DND-41 (cell line): ENCODE data around the gene PITPNM3.

Experiments
- ATAC-seq: fragments of 200-7000 bp; cut with Tn5 transposase; 3 replicates; pipeline ENCODE4 v1.9.1; 2021; ENCODE audit warnings: low read depth; ENCODE audit not compliant: insufficient read depth
- DNase-seq: peaks from one replicate; pipeline ENCODE4 v3.0.0-alpha.2; 2020
- H2AFZ ChIP-seq: 2 replicates; pipeline ENCODE4 v1.6.0; 2012; ENCODE audit warnings: low read depth, low read length
- H3K27ac ChIP-seq: 2 replicates; pipeline ENCODE4 v1.5.1; 2012; ENCODE audit warnings: low read length, inconsistent platforms
- H3K27me3 ChIP-seq: fragments of 200-600 bp; sonication (generic); 2 replicates; pipeline ENCODE4 v1.6.0; 2012; ENCODE audit warnings: low read length, mild to moderate bottlenecking, inconsistent platforms; ENCODE audit not compliant: insufficient read depth, poor library complexity
- H3K36me3 ChIP-seq: 2 replicates; pipeline ENCODE4 v1.5.1; 2012; ENCODE audit warnings: low read length, inconsistent platforms; ENCODE audit not compliant: insufficient read depth
- H3K4me1 ChIP-seq: 2 replicates; pipeline ENCODE4 v1.5.1; 2012; ENCODE audit warnings: mild to moderate bottlenecking, low read length; ENCODE audit not compliant: insufficient read depth
- H3K4me2 ChIP-seq: 2 replicates; pipeline ENCODE4 v1.6.0; 2012; ENCODE audit warnings: mild to moderate bottlenecking, moderate library complexity, low read length, inconsistent platforms; ENCODE audit not compliant: insufficient read depth
- H3K4me3 ChIP-seq, 2 experiments: fragments of 200-600 bp in 1 of 2; shearing (Covaris generic) in 1 of 2; 2 replicates each; pipeline ENCODE4 v1.5.1; 2012 to 2016; ENCODE audit warnings: inconsistent platforms in 2 of 2, low read length in 2 of 2, mild to moderate bottlenecking in 2 of 2, low read depth in 1 of 2, moderate library complexity in 1 of 2
- H3K79me2 ChIP-seq: 2 replicates; pipeline ENCODE4 v1.6.0; 2012; ENCODE audit warnings: low read length, inconsistent platforms; ENCODE audit not compliant: insufficient read depth
- H3K9ac ChIP-seq: 2 replicates; pipeline ENCODE4 v1.6.0; 2012; ENCODE audit warnings: low read depth, mild to moderate bottlenecking, inconsistent platforms, low read length, moderate library complexity
- H3K9me3 ChIP-seq: 2 replicates; pipeline ENCODE4 v1.5.1; 2012; ENCODE audit warnings: low read length, moderate library complexity, mild to moderate bottlenecking, inconsistent platforms; ENCODE audit not compliant: insufficient read depth, severe bottlenecking
- H4K20me1 ChIP-seq: 2 replicates; pipeline ENCODE4 v1.6.0; 2012; ENCODE audit warnings: low read length; ENCODE audit not compliant: insufficient read depth
- EZH2 ChIP-seq: IDR thresholded peaks from 3 replicates; pipeline ENCODE4 v1.6.1; 2012; ENCODE audit warnings: borderline replicate concordance, low read depth, mild to moderate bottlenecking, moderate library complexity, low read length, inconsistent platforms; ENCODE audit not compliant: severe bottlenecking
- TF ChIP-seq, protein P1 (sequence below): IDR thresholded peaks from 2 replicates; pipeline ENCODE4 v1.5.1; 2012; ENCODE audit warnings: borderline replicate concordance, low read length, moderate library complexity, mild to moderate bottlenecking; ENCODE audit not compliant: poor library complexity, severe bottlenecking; ENCODE audit errors: extremely low read depth

Gene PITPNM3

GRCh38 chr17:6577686-6578263 is 21.4 kb upstream of the PITPNM3 start:
- H3K4me1 ChIP-seq: no peaks in the 10 kb centered on the region
- H3K9me3 ChIP-seq: no peaks in the 10 kb centered on the region
- no peak overlapping the region for H2AFZ ChIP-seq
- no peak for ATAC-seq
- peaks cover 26% of the 10 kb centered on the region for H3K36me3 ChIP-seq
- no peak for TF ChIP-seq EZH2
- TF ChIP-seq, protein P1, sequence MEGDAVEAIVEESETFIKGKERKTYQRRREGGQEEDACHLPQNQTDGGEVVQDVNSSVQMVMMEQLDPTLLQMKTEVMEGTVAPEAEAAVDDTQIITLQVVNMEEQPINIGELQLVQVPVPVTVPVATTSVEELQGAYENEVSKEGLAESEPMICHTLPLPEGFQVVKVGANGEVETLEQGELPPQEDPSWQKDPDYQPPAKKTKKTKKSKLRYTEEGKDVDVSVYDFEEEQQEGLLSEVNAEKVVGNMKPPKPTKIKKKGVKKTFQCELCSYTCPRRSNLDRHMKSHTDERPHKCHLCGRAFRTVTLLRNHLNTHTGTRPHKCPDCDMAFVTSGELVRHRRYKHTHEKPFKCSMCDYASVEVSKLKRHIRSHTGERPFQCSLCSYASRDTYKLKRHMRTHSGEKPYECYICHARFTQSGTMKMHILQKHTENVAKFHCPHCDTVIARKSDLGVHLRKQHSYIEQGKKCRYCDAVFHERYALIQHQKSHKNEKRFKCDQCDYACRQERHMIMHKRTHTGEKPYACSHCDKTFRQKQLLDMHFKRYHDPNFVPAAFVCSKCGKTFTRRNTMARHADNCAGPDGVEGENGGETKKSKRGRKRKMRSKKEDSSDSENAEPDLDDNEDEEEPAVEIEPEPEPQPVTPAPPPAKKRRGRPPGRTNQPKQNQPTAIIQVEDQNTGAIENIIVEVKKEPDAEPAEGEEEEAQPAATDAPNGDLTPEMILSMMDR: no peak
- no peaks in the 10 kb centered on the region for H3K79me2 ChIP-seq
- H3K4me2 ChIP-seq: no peak overlapping the region
- H3K9ac ChIP-seq: no peak overlapping the region
- H3K4me3 ChIP-seq: no peak overlapping the region
- H4K20me1 ChIP-seq: no peaks in the 10 kb centered on the region
- H3K27me3 ChIP-seq: no peaks in the 10 kb centered on the region
- no peak overlapping the region for H3K27ac ChIP-seq
- DNase-seq: no peak

DNA sequence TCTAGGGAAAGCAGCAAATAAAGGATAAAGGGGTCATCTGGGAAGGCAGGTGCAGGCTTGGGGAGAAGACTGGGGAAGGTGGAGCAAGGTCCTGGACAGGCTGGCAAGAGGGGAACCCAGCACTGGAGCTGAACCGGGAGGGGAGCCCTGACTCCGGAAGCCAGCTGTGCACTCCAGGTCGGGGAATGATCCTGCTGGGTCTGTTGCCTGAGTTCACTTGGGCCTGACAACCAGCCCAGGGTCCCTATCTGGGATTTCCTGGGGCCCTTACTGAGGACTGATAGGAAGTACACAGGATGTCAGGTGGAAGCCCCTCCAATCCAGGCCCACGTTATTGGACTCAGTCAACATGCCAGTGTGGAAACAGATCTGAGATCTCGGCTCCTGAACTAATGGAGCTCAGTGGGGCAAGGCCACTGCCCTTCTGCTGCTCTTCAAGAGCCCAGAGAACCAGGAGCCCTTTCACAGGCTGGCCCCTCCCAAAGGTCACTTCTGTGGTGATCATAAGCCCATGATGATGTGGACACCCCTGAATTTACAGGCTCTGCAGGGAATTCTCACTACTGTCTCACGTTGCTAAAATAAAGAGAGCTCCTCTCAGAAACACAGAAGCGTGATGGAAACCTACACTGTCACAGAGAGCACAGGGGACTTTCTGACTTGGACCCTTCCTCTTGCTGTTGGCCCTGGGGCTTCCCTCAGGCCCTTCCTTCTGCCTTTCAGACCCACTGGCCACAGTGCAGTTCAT is 19.9 kb upstream of the PITPNM3 start:
- no peaks in the 10 kb centered on the region; the same call in 1 of the 2 replicates for H4K20me1 ChIP-seq
- H3K79me2 ChIP-seq: no peaks in the 10 kb centered on the region
- no peak overlapping the region for H3K4me2 ChIP-seq
- H3K9me3 ChIP-seq: no peaks in the 10 kb centered on the region
- no peak overlapping the region for H3K27ac ChIP-seq
- H3K9ac ChIP-seq: no peak overlapping the region
- TF ChIP-seq, protein P1: no peak
- TF ChIP-seq EZH2: no peak
- H3K36me3 ChIP-seq: peaks cover 21% of the 10 kb centered on the region
- DNase-seq (no peak), ATAC-seq (no peak)
- no peaks in the 10 kb centered on the region for H3K4me1 ChIP-seq
- H2AFZ ChIP-seq: no peak overlapping the region
- H3K27me3 ChIP-seq: no peaks in the 10 kb centered on the region
- H3K4me3 ChIP-seq: no peak overlapping the region

DNA sequence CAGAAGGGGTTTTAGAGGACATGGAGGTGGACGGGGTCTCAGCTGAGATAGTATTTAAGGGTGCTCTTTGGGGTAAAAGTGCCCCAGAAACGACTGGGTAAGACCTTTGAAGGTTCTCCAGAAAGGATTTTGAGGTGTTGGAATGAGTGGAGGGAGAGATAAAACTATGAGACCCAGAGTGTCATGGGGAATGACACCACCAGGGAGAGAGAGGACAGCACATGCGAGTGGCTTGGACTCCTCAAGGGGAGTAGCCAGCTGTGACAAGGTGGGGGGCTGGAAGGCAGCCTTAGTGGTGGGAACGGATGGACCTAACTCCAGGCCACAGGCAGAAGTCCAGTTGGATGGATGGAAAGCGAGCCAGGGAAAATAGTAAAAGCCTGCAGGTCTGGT is 19.2 kb upstream of the PITPNM3 start:
- H3K9ac ChIP-seq: no peak overlapping the region

More for the DNA sequence above, 19.2 kb upstream of the PITPNM3 start:
- no peaks in the 10 kb centered on the region; the same call in 1 of the 2 replicates for H4K20me1 ChIP-seq
- H2AFZ ChIP-seq: no peak overlapping the region
- ATAC-seq (no peak), DNase-seq (no peak)
- H3K27me3 ChIP-seq: no peaks in the 10 kb centered on the region
- no peak overlapping the region for H3K27ac ChIP-seq
- H3K9me3 ChIP-seq: no peaks in the 10 kb centered on the region
- TF ChIP-seq, protein P1: no peak
- no peak for TF ChIP-seq EZH2
- no peaks in the 10 kb centered on the region for H3K79me2 ChIP-seq
- no peaks in the 10 kb centered on the region for H3K4me1 ChIP-seq
- H3K36me3 ChIP-seq: peaks cover 21% of the 10 kb centered on the region
- no peak overlapping the region for H3K4me2 ChIP-seq
- no peak overlapping the region for H3K4me3 ChIP-seq
